Ureter (tissue), 1 donor: ENCODE results near the gene ZNF420. TPM values are rescaled to one million over a fixed set of nuclear protein-coding genes. Genes with fewer than 3 reads are reported as not detected.

Experiments used
- DNase-seq: peaks from one replicate; pipeline ENCODE4 v3.0.0-alpha.2; 2020; ENCODE audit warnings: low spot score
- total RNA-seq: library from RNA; stranded (reverse); gene quantifications from one replicate; pipeline ENCODE4 v1.2.4, GENCODE V29; 2023
- donor health status: DM: yes; HTN: yes; CAD: no.

ZNF420 gene
- total RNA-seq, 1 donor from 2014 or later = 12.5 TPM

DNA sequence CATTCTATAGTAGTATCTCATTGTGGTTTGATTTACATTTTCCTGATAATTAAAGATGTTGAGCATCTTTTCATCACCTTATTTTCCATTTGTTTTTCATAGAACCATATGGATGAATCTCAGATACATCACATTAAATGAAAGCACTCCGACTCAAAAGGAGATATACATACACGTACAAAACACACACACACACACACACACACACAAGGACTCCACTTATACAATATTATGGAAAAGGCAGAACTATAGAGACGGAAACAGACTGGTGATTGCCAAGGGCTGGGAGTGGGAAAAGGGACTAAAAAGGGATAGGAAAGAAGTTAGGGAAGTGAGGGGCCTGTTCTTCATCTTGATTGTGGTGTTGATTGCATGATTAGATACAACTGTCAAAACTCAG lies 70.0 kb downstream of the ZNF420 start:
- no peak for DNase-seq

DNA sequence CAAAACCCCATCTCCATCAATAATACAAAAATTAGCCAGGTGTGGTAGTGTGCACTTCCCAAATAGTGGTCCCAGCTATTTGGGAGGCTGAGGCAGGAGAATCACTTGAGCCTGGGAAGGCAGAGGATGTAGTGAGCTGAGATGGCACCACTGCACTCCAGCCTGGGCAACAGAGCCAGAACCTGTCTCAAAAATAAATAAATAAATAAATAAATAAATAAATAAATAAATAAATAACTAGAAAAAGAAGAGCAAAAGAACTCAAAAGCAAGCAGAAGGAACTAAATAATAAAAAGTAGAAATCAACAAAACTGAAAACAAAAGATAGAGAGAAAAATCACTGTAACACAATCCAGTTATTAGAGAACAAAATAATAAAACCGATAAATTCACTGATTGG lies 81.9 kb downstream of the ZNF420 start:
- DNase-seq = no peak

DNA sequence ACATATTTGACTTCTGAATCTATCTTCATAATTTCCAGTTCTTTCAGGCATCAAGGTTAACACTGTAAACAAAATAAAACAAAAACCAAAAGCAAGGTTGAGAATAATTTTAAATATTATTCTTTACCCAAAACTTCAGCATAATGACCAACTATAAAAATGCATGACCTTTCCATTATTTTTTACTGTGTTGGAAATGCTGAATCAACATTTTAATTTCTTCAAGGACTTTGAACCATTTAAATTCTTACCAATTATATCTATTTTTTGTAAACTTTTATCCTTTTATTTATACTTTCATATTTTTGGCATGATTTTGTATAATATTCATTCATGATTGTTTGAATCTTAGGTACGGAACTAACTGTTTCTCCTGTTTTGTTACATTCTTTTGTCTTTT lies 87.4 kb downstream of the ZNF420 start:
- DNase-seq = no peak

DNA sequence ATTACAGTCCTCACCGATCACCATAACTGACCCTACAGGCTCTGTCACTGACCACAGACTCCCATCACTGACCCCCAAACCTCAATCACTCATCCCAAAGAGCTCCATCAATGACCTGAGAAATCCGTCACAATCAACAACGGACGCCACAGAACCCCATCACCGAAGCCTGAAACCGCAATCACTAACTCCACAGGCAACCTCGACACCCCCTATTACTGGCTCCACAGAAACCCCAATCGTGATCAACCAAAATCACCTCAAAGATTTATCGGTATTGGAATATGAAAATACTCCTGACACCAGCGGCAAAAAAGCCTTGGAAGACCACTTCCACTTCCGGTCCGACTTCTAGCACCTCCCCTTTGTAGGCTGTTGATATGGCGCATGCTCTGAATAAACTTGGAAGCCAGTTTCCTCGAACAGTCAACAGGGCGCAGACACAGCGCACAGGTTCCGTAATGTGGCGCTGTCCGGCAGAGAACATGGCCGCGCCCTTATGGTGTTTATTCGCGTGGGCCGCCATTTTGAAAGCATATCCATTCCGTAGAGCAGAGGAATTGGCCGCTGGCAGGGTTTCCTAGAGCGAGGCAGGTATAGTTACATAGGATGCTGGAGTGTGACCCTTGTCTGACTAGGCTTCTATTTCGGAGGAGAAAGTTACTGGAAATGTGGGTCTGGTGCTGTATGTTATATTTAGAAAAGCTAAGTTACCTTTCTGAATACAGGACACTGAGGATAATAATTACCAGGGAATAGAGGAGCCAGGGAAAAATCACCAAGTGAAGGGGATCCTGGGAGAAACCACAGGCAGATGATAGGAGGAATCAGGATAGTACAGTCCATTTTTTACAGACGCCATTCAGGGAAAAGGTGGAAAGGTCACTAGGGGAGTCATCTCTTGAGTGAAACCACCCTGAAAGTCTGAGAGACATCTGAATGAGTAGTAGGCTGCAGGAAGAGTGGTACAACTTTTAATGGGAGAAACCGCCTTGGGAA lies 94.4 kb downstream of the ZNF420 start, which contains the start of gene ZNF585A:
TSS of gene ZNF585A (minus strand) at position 328 of the 999 bp plus-strand sequence. CDS start 2,785 bp downstream, outside the sequence.
- peak; percentile 93 for DNase-seq

Other genes with a start within 250 kb of the ZNF420 start
- gene ZNF790, start 240.0 kb upstream of the ZNF420 start, total RNA-seq = 11.3 TPM
- gene ZNF345, start 227.6 kb upstream of the ZNF420 start, total RNA-seq = 9.8 TPM
- 4.2 TPM for gene ZNF829, start 162.1 kb upstream of the ZNF420 start, total RNA-seq
- 9.8 TPM for gene ZNF568, start 162.1 kb upstream of the ZNF420 start, total RNA-seq
- 12.4 TPM for gene ZNF585A, start 94.3 kb downstream of the ZNF420 start, total RNA-seq
- 25.7 TPM for gene ZNF585B, start 132.1 kb downstream of the ZNF420 start, total RNA-seq
- 13.7 TPM for gene ZNF383, start 139.8 kb downstream of the ZNF420 start, total RNA-seq